Upper lobe of right lung (tissue), 1 donor: ENCODE data around the gene VDAC2. TPM values are rescaled to one million over a fixed set of nuclear protein-coding genes. Genes with fewer than 3 reads are reported as not detected.
A peak's percentile ranks its signal among the peaks of the same experiment; 100 is the strongest.

Source experiments
- ATAC-seq: fragments of 200-7000 bp; cut with Tn5 transposase; one replicate; pipeline ENCODE4 v1.9.1; 2020; ENCODE audit warnings: mild to moderate bottlenecking, moderate library complexity
- DNase-seq: peaks from one replicate; pipeline ENCODE4 v3.0.0-alpha.2; 2020
- H3K27ac ChIP-seq: fragments of 200-600 bp; one replicate; pipeline ENCODE4 v1.8.0; 2022
- H3K27me3 ChIP-seq: fragments of 200-600 bp; one replicate; pipeline ENCODE4 v1.8.0; 2022; ENCODE audit warnings: mild to moderate bottlenecking
- H3K36me3 ChIP-seq: fragments of 200-600 bp; one replicate; pipeline ENCODE4 v1.8.0; 2022
- H3K4me1 ChIP-seq: fragments of 200-600 bp; one replicate; pipeline ENCODE4 v1.8.0; 2022
- H3K4me3 ChIP-seq: fragments of 200-600 bp; one replicate; pipeline ENCODE4 v1.8.0; 2022; ENCODE audit warnings: mild to moderate bottlenecking
- H3K9me3 ChIP-seq: fragments of 200-600 bp; one replicate; pipeline ENCODE4 v1.8.0; 2022
- intact Hi-C: fragments of 100-400 bp; cut with DNase I; formaldehyde crosslinking; loops from one replicate; pipeline ENCODE4 v1.11.0; 2022
- long read RNA-seq: library from polyadenylated mRNA; unstranded; transcript quantifications from one replicate; pipeline ENCODE4 v2.0.0, GENCODE V29; 2021
- total RNA-seq: library from RNA; stranded (reverse); fragmentation: NEBNext Ultra II Directional; extraction: Animal tissue kit (Norgen Biotek cat#: 25700); gene quantifications from one replicate; pipeline ENCODE4 v1.2.1, GENCODE V29; 2021
- TF ChIP-seq, protein P1 (sequence below): fragments of 200-600 bp; IDR thresholded peaks from one replicate; pipeline ENCODE4 v1.8.0; 2022; ENCODE audit warnings: antibody characterized with exemption
- donor health status: DM: no; HTN: yes; CAD: no; lungs with severe emphysema.

VDAC2 gene, protein sequence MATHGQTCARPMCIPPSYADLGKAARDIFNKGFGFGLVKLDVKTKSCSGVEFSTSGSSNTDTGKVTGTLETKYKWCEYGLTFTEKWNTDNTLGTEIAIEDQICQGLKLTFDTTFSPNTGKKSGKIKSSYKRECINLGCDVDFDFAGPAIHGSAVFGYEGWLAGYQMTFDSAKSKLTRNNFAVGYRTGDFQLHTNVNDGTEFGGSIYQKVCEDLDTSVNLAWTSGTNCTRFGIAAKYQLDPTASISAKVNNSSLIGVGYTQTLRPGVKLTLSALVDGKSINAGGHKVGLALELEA
- 119 TPM for total RNA-seq
- long read RNA-seq, transcript VDAC2-203 (10 exons, 1,557 nt) = major isoform, 193 of 213 reads
- long read RNA-seq, partial matches to known transcripts = 3 of 213 reads
- long read RNA-seq, other reads (novel, unspliced or antisense) = 17 of 213 reads

DNA sequence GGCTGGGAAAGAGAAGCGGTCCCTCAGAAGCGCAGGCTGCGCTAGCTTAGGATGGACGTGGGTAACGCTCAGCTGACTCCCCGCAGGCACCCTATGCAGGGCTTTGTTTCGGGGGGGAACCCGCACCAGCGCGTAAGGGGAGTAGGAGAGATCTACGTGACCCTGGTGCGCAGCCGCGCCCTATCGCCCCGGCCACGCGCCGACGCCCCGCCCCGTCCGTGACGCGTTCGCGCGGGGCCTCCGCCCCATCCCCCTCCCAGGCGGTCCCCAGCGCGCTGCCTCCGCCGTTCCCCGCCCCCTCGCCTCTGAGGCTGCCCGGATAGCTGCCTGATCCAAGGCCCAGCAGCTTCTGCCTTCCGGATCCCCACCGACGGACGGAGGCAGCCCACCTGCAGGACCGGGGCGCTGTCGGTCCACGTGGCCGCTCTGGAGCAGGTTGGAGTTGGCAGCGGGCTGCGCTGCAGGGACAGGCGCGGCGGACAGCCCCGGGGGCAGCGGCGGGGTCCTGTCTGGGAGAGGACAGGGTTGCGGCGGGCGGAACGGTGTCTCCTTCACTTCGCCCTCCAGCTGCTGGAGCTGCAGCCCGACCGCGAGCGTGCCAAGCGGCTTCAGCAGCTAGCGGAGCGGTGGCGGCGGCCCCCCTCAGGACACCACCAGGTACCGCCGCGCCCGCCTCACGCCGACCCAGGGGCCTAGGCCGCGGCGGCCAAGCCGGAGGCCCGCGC is at the start of gene VDAC2:
VDAC2 (plus strand) TSS at position 515 of the 725 bp plus-strand sequence. CDS start 363 bp downstream, outside the sequence.
- H3K27me3 ChIP-seq = no peaks in the 10 kb centered on the region
- intact Hi-C loops = no loop called here
- TF ChIP-seq, protein P1, sequence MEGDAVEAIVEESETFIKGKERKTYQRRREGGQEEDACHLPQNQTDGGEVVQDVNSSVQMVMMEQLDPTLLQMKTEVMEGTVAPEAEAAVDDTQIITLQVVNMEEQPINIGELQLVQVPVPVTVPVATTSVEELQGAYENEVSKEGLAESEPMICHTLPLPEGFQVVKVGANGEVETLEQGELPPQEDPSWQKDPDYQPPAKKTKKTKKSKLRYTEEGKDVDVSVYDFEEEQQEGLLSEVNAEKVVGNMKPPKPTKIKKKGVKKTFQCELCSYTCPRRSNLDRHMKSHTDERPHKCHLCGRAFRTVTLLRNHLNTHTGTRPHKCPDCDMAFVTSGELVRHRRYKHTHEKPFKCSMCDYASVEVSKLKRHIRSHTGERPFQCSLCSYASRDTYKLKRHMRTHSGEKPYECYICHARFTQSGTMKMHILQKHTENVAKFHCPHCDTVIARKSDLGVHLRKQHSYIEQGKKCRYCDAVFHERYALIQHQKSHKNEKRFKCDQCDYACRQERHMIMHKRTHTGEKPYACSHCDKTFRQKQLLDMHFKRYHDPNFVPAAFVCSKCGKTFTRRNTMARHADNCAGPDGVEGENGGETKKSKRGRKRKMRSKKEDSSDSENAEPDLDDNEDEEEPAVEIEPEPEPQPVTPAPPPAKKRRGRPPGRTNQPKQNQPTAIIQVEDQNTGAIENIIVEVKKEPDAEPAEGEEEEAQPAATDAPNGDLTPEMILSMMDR = no peak
- H3K27ac ChIP-seq = peak within 1 kb of the TSS; percentile 99
- peaks cover 34% of the 10 kb centered on the region for H3K36me3 ChIP-seq
- DNase-seq (peak; percentile 96), ATAC-seq (peak; percentile 98)
- peak within 1 kb of the TSS; percentile 98 for H3K4me3 ChIP-seq
- no peaks in the 10 kb centered on the region for H3K9me3 ChIP-seq
- peaks cover 37% of the 10 kb centered on the region for H3K4me1 ChIP-seq

DNA sequence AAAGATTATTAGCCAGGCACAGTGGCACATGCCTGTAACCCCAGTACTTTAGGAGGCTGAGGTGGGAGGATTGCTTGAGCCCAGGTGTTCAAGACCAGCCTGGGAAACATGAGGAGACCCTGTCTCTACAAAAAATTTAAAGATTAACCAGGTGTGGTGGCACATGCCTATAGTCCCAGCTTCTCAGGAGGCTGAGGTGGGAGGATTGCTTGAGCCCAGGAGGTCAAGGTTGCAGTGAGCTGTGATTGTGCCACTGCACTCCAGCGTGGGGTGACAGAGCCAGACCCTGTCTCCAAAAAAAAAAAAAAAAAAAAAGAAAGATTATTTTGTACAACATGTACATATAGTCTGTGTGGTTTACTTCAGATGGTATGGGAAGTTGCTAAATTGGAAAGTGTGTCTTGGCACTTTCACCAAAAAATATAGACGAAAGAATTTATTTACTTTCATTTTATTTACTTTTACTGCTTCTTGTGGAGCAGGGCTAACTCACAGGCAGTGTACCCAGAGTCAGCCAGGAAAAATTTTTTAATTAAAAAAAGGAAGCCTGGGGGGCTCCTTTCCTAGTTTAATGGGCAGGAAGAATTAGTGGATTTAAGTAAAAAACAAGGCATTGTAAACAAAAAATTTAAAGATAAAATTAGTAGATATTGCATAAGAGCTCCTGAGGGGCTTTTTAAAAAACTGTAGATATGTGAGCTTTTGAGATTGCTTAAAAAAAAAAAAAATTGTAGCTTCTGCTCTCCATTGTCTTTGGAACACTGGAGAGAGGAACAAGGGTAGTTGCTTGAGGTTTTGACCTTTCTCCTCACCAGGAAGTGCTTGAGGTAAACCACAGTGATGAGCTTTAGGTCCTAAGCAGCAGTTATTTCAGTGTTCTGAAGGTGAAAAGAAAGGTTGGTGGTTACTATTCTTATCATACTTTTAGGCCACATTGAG is 44.6 kb upstream of the VDAC2 start:
- intact Hi-C loops = no loop called here
- Histone ChIP-seq H3K4me3 (no peak overlapping the region), H3K27me3 (no peaks in the 10 kb centered on the region), H3K27ac (no peak overlapping the region), H3K36me3 (peaks cover 18% of the 10 kb centered on the region), H3K9me3 (no peaks in the 10 kb centered on the region), H3K4me1 (peaks cover 10% of the 10 kb centered on the region)
- ATAC-seq (peak; percentile 72), DNase-seq (no peak)
- TF ChIP-seq, protein P1 = no peak

DNA sequence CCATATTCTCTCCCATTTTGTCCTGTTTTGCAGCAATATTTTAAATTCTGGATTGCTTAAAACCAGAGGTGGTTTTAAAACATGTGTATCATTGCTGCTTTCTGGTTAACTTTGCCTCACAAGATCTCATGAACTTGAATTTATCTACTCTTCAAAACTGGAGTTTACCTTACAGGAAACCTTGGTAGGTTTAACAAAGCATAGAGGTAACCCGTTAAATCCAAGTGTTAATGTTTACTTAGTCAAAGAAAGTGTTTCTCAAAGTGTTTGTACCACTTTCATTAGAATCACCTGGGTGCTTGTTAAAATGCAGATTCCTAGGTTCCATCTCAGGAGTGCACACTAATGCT is 44.0 kb upstream of the VDAC2 start:
- Histone ChIP-seq H3K4me1 (peaks cover 10% of the 10 kb centered on the region), H3K27ac (no peak overlapping the region), H3K4me3 (no peak overlapping the region), H3K36me3 (peaks cover 18% of the 10 kb centered on the region), H3K9me3 (no peaks in the 10 kb centered on the region), H3K27me3 (no peaks in the 10 kb centered on the region)
- TF ChIP-seq, protein P1 = no peak
- intact Hi-C loops = no loop called here
- DNase-seq (no peak), ATAC-seq (no peak)

DNA sequence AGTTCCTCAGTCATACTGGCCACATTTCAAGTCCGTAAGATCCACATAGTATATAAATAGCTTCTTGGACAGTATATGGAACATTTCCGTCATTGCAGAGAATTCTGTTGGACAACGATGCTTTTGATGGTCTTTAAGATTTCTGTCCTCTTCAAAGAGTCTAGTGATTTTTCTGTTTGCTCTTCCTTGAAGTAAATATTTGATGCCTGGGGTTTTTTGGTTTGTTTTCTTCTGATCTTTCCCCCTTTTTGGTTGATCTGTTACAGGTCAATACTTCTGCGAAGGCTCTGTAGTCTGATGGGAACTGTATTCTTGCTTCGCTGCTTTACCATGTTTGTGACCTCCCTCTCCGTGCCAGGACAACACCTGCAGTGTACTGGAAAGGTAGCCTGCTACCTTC is 42.3 kb upstream of the VDAC2 start:
- intact Hi-C loops = no loop called here
- TF ChIP-seq, protein P1 = no peak
- H3K4me1 ChIP-seq = peaks cover 10% of the 10 kb centered on the region
- ATAC-seq (no peak), DNase-seq (no peak)
- peaks cover 21% of the 10 kb centered on the region for H3K36me3 ChIP-seq
- H3K9me3 ChIP-seq = no peaks in the 10 kb centered on the region
- no peak overlapping the region for H3K27ac ChIP-seq
- H3K4me3 ChIP-seq = no peak overlapping the region
- H3K27me3 ChIP-seq = no peaks in the 10 kb centered on the region

DNA sequence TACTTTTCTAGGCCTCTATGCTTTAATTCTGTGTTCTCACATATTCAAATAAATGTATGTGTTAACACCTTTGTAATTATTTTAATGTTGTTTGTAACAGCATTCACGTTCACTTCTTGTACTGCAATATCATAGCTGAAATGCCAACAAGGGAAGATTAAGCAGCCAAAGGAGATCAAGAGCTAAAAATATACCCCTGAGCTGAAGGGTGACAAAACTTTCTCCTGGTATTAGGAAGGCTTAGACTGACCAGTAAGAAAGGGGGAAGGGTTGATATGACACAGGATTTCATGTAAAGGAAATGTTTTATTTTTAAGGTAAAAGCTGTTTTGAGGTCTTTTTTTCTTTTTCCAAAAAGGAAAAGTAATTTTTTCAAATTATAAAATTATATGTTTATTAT is 40.4 kb upstream of the VDAC2 start:
- no peaks in the 10 kb centered on the region for H3K9me3 ChIP-seq
- TF ChIP-seq, protein P1 = no peak
- DNase-seq (no peak), ATAC-seq (no peak)
- peaks cover 12% of the 10 kb centered on the region for H3K36me3 ChIP-seq
- intact Hi-C loops = no loop called here
- H3K4me3 ChIP-seq = no peak overlapping the region
- H3K27ac ChIP-seq = no peak overlapping the region
- peaks cover 10% of the 10 kb centered on the region for H3K4me1 ChIP-seq
- H3K27me3 ChIP-seq = no peaks in the 10 kb centered on the region
